Brain microvascular endothelial cell (primary cell): ENCODE data around the gene RAD9A.

ENCODE experiments used
- DNase-seq: peaks from one replicate; pipeline ENCODE4 v3.0.0-alpha.2; 2020
- H3K27ac ChIP-seq: fragments of 250-450 bp; sonication (Bioruptor Pico); 2 replicates; pipeline ENCODE4 v1.5.1; 2020; ENCODE audit warnings: mild to moderate bottlenecking, moderate library complexity
- H3K27me3 ChIP-seq: fragments of 250-450 bp; sonication (Bioruptor Pico); replicated peaks from 2 replicates; pipeline ENCODE4 v1.5.1; 2020; ENCODE audit warnings: mild to moderate bottlenecking
- H3K36me3 ChIP-seq: fragments of 250-450 bp; sonication (Bioruptor Pico); replicated peaks from 2 replicates; pipeline ENCODE4 v1.5.1; 2020; ENCODE audit warnings: mild to moderate bottlenecking
- H3K4me3 ChIP-seq: 2 replicates; pipeline ENCODE4 v1.5.1; 2011; ENCODE audit warnings: low read depth, mild to moderate bottlenecking, control low read depth, low read length, moderate library complexity
- CTCF ChIP-seq: IDR thresholded peaks from 2 replicates; pipeline ENCODE4 v1.5.1; 2011; ENCODE audit warnings: low read depth, mild to moderate bottlenecking, moderate library complexity, low read length, control low read depth, inconsistent platforms; ENCODE audit errors: missing control alignments
- in situ Hi-C: cut with HindIII; loops from 2 replicates; pipeline ENCODE4 v1.10.0; 2017; ENCODE audit warnings: low sequenced_read_pairs, low pct_ligation_motif_present

Gene RAD9A

GRCh38 chr11:67434395-67434881 is 42.7 kb downstream of the RAD9A start:
- no peak overlapping the region for H3K4me3 ChIP-seq
- DNase-seq = no peak
- H3K27ac ChIP-seq = no peak overlapping the region
- no peak for TF ChIP-seq CTCF
- in situ Hi-C loops = no loop called here
- H3K27me3 ChIP-seq = no peaks in the 10 kb centered on the region
- peaks cover 52% of the 10 kb centered on the region for H3K36me3 ChIP-seq

- H3K4me3 ChIP-seq = no peak overlapping the region
- no peak overlapping the region for H3K27ac ChIP-seq
- peaks cover 59% of the 10 kb centered on the region for H3K36me3 ChIP-seq
- no peak for TF ChIP-seq CTCF
- no peaks in the 10 kb centered on the region for H3K27me3 ChIP-seq
- DNase-seq = no peak
- in situ Hi-C loops = no loop called here
Measured at GRCh38 chr11:67435031-67435726, 43.4 kb downstream of the RAD9A start.

GRCh38 chr11:67435727-67436458 is 44.1 kb downstream of the RAD9A start:
- in situ Hi-C loops = no loop called here
- no peak for DNase-seq
- Histone ChIP-seq H3K27ac (no peak overlapping the region), H3K27me3 (no peaks in the 10 kb centered on the region), H3K36me3 (peaks cover 62% of the 10 kb centered on the region), H3K4me3 (no peak overlapping the region)
- no peak for TF ChIP-seq CTCF

- Histone ChIP-seq H3K4me3 (no peak overlapping the region), H3K27me3 (no peaks in the 10 kb centered on the region), H3K36me3 (peaks cover 67% of the 10 kb centered on the region), H3K27ac (no peak overlapping the region)
- no peak for DNase-seq
- in situ Hi-C loops = no loop called here
- TF ChIP-seq CTCF = no peak
Measured at GRCh38 chr11:67436459-67437081, 44.8 kb downstream of the RAD9A start.

GRCh38 chr11:67437082-67437808 is 45.5 kb downstream of the RAD9A start, which contains the start of gene PTPRCAP:
Gene PTPRCAP (minus strand): TSS chr11:67437682. CDS start chr11:67437619, 63 bp downstream.
- no peak for TF ChIP-seq CTCF
- Histone ChIP-seq H3K4me3 (no peak within 1 kb of the TSS), H3K27ac (no peak within 1 kb of the TSS), H3K27me3 (no peaks in the 10 kb centered on the region), H3K36me3 (peaks cover 64% of the 10 kb centered on the region)
- in situ Hi-C loops = no loop called here
- no peak for DNase-seq
